B cell (primary cell): ENCODE data around the gene NFASC. TPM values are rescaled to one million over a fixed set of nuclear protein-coding genes. Genes with fewer than 3 reads are reported as not detected.

Experiments used
- ATAC-seq: fragments of 200-7000 bp; cut with Tn5 transposase; one replicate; pipeline ENCODE4 v1.10.0; 2021; ENCODE audit warnings: low read depth, mild to moderate bottlenecking, moderate number of reproducible peaks, moderate library complexity
- CTCF ChIA-PET: fragments of 350-600 bp; sonication (Branson Sonifier 250); formaldehyde crosslinking; loops from one replicate; lab custom pipeline; 2021; ENCODE audit warnings: antibody characterized with exemption, inconsistent platforms; lab: Charles Lee
- POLR2A ChIA-PET: fragments of 350-600 bp; sonication (Branson Sonifier 250); formaldehyde crosslinking; loops from one replicate; lab custom pipeline; 2021; ENCODE audit warnings: antibody characterized with exemption; lab: Charles Lee
- DNase-seq: peaks from one replicate; pipeline ENCODE4 v3.0.0; 2013
- H2AFZ ChIP-seq: 2 replicates; pipeline ENCODE4 v1.6.1; 2012; ENCODE audit warnings: mild to moderate bottlenecking, low read depth, low read length; ENCODE audit not compliant: insufficient read depth, poor library complexity, severe bottlenecking
- H3K27ac ChIP-seq, 2 donors: 1 replicate in 1 of 2; 2 replicates in 1 of 2; pipeline ENCODE4 v1.5.1; 2012 to 2013; ENCODE audit warnings: low read length in 2 of 2, mild to moderate bottlenecking in 2 of 2, moderate library complexity in 1 of 2
- H3K27me3 ChIP-seq, 4 experiments: fragments of 200-600 bp in 1 of 4; sonication (generic) in 1 of 4; replicated peaks in 1 of 4; 1 replicate in 2 of 4; 2 replicates in 2 of 4; pipeline versions ENCODE4 v1.6.1 to v1.7.0; 2013 to 2016; ENCODE audit warnings: low read length in 3 of 4, mild to moderate bottlenecking in 2 of 4, mixed read lengths in 1 of 4, moderate library complexity in 1 of 4; ENCODE audit not compliant: insufficient read depth in 4 of 4, control insufficient read depth in 3 of 4; ENCODE audit errors: control extremely low read depth in 1 of 4
- H3K36me3 ChIP-seq, 2 experiments: replicated peaks in 1 of 2; 1 replicate in 1 of 2; 2 replicates in 1 of 2; pipeline versions ENCODE4 v1.6.1 to v1.7.1; 2013; ENCODE audit warnings: low read length in 1 of 2; ENCODE audit not compliant: insufficient read depth in 2 of 2, control insufficient read depth in 1 of 2; ENCODE audit errors: control extremely low read depth in 1 of 2, extremely low read depth in 1 of 2
- H3K4me1 ChIP-seq, 2 donors: fragments of 200-600 bp in 1 of 2; sonication (generic) in 1 of 2; 1 replicate in 1 of 2; 2 replicates in 1 of 2; pipeline versions ENCODE4 v1.5.1 to v1.6.1; 2013 to 2017; ENCODE audit warnings: low read length in 2 of 2; ENCODE audit not compliant: control insufficient read depth in 2 of 2, insufficient read depth in 2 of 2
- H3K4me2 ChIP-seq: replicated peaks from 2 replicates; pipeline ENCODE3; 2012; ENCODE audit warnings: mild to moderate bottlenecking, low read depth, low read length; ENCODE audit not compliant: poor library complexity, severe bottlenecking
- H3K4me3 ChIP-seq, 5 experiments: fragments of 200-600 bp in 1 of 5; sonication (generic) in 1 of 5; 1 replicate in 3 of 5; 2 replicates in 2 of 5; pipeline versions ENCODE4 v1.5.1 to v1.7.0; 2011 to 2016; ENCODE audit warnings: low read length in 4 of 5, mild to moderate bottlenecking in 4 of 5, low read depth in 2 of 5, control low read depth in 1 of 5, moderate library complexity in 1 of 5; ENCODE audit not compliant: insufficient read depth in 1 of 5; ENCODE audit errors: control extremely low read depth in 1 of 5, extremely low read depth in 1 of 5
- H3K79me2 ChIP-seq: fragments of 200-600 bp; sonication (generic); one replicate; pipeline ENCODE4 v1.6.0; 2016; ENCODE audit warnings: low read length; ENCODE audit not compliant: control insufficient read depth, insufficient read depth
- H3K9ac ChIP-seq: fragments of 200-600 bp; sonication (generic); 2 replicates; pipeline ENCODE4 v1.6.1; 2017; ENCODE audit warnings: mild to moderate bottlenecking, low read length, moderate library complexity
- H3K9me3 ChIP-seq, 3 donors: one replicate each; pipeline versions ENCODE4 v1.6.1 to v1.7.1; 2013; ENCODE audit warnings: low read length in 2 of 3; ENCODE audit not compliant: control insufficient read depth in 2 of 3, insufficient read depth in 1 of 3; ENCODE audit errors: control extremely low read depth in 1 of 3
- H4K20me1 ChIP-seq: 2 replicates; pipeline ENCODE4 v1.6.0; 2012; ENCODE audit warnings: mild to moderate bottlenecking, low read length; ENCODE audit not compliant: insufficient read depth, control insufficient read depth, poor library complexity, severe bottlenecking
- H3K27ac Mint-ChIP-seq: one replicate; pipeline ENCODE4 v1.8.0; 2021; ENCODE audit warnings: mixed read lengths
- H3K27me3 Mint-ChIP-seq: one replicate; pipeline ENCODE4 v1.8.0; 2021; ENCODE audit warnings: mixed read lengths
- H3K4me1 Mint-ChIP-seq: one replicate; pipeline ENCODE4 v1.8.0; 2021; ENCODE audit warnings: mixed read lengths
- H3K4me3 Mint-ChIP-seq: one replicate; pipeline ENCODE4 v1.8.0; 2021; ENCODE audit warnings: mixed read lengths
- H3K9me3 Mint-ChIP-seq: one replicate; pipeline ENCODE4 v1.8.0; 2022; ENCODE audit warnings: mixed read lengths; ENCODE audit not compliant: insufficient read depth
- EZH2 ChIP-seq: IDR thresholded peaks from 2 replicates; pipeline ENCODE4 v1.6.1; 2012; ENCODE audit warnings: borderline replicate concordance, low read depth, mild to moderate bottlenecking, moderate library complexity, low read length; ENCODE audit not compliant: insufficient read depth, poor library complexity, severe bottlenecking
- WGBS: methylation state at CpG from one replicate; pipeline ENCODE4 v1.1.5; 2013; ENCODE audit warnings: missing lambda C conversion rate; ENCODE audit not compliant: insufficient coverage; 5-methylcytosine and 5-hydroxymethylcytosine counted together
- intact Hi-C: fragments of 100-400 bp; cut with micrococcal nuclease; formaldehyde crosslinking; loops from one replicate; pipeline ENCODE4 v1.10.0; 2022
- polyA plus RNA-seq: library from polyadenylated mRNA; depleted of rRNA; stranded (reverse); fragments of >200 nt; gene quantifications from 2 replicates; pipeline ENCODE4 v1.2.3, GENCODE V29; 2012
- total RNA-seq, 2 donors: library from RNA; stranded (reverse); fragments of 120-200 nt in 1 of 2; gene quantifications; 1 replicate in 1 of 2; 2 replicates in 1 of 2; pipeline versions ENCODE4 v1.2.3 to v1.2.4, GENCODE V29; 2013 to 2022
- TF ChIP-seq, protein P1 (sequence below): fragments of 200-600 bp; IDR thresholded peaks from one replicate; pipeline ENCODE4 v1.8.0; 2022; ENCODE audit warnings: antibody characterized with exemption, mild to moderate bottlenecking

The NFASC gene
- total and polyA plus RNA-seq, 2 donors (not counting 1 experiment from before 2014, with no cell fraction given), result 0.06 to 0.39 TPM

DNA sequence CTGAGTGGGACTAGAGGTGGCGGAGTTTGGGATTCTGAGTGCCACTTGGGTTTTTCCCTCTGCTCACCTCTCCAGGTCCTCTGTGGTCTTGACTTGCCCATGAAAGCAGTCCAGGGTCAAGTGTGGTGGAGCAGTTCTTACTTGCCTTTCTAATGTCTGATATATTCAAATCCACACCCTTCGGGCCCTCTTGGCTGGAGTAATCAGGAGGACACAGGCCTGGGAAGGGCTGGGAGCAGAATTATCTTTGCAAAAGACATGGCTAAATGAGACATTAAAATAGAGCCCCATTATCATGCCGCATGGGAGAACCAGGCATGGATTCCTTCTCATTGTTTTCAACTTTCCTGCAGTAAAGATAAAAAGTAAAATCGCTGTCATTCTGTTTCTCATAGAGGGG is 74.0 kb downstream of the NFASC start:
- no peak for ATAC-seq
- Histone ChIP-seq H3K27ac (no peak overlapping the region), H3K27me3 (peaks cover 0 to 17% (median 2%) of the 10 kb centered on the region in 4 experiments), H3K9ac (no peak overlapping the region), H4K20me1 (no peaks in the 10 kb centered on the region), H3K36me3 (no peaks in the 10 kb centered on the region), H3K4me3 (no peak overlapping the region), H3K4me1 (peaks cover 0 to 7% of the 10 kb centered on the region in 2 donors), H3K4me2 (no peak overlapping the region), H3K9me3 (no peaks in the 10 kb centered on the region), H3K79me2 (no peaks in the 10 kb centered on the region), H2AFZ (no peak overlapping the region)
- H3K9me3 Mint-ChIP-seq, result no peaks in the 10 kb centered on the region
- peaks cover 3% of the 10 kb centered on the region for H3K4me1 Mint-ChIP-seq
- peaks cover 7% of the 10 kb centered on the region for H3K27me3 Mint-ChIP-seq
- POLR2A ChIA-PET, result no interaction called here
- TF ChIP-seq EZH2, result no peak
- TF ChIP-seq, protein P1, sequence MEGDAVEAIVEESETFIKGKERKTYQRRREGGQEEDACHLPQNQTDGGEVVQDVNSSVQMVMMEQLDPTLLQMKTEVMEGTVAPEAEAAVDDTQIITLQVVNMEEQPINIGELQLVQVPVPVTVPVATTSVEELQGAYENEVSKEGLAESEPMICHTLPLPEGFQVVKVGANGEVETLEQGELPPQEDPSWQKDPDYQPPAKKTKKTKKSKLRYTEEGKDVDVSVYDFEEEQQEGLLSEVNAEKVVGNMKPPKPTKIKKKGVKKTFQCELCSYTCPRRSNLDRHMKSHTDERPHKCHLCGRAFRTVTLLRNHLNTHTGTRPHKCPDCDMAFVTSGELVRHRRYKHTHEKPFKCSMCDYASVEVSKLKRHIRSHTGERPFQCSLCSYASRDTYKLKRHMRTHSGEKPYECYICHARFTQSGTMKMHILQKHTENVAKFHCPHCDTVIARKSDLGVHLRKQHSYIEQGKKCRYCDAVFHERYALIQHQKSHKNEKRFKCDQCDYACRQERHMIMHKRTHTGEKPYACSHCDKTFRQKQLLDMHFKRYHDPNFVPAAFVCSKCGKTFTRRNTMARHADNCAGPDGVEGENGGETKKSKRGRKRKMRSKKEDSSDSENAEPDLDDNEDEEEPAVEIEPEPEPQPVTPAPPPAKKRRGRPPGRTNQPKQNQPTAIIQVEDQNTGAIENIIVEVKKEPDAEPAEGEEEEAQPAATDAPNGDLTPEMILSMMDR, result no peak
- WGBS, result no CpG with 5 or more reads among the region's 4 CpGs
- intact Hi-C loops, result no loop called here
- no peak overlapping the region for H3K27ac Mint-ChIP-seq
- no peak for DNase-seq
- CTCF ChIA-PET, result no interaction called here
- H3K4me3 Mint-ChIP-seq, result no peak overlapping the region

- Histone ChIP-seq H3K36me3 (no peaks in the 10 kb centered on the region), H2AFZ (no peak overlapping the region), H3K4me3 (no peak overlapping the region), H3K4me1 (peaks cover 0 to 7% of the 10 kb centered on the region in 2 donors), H3K9ac (no peak overlapping the region), H3K79me2 (no peaks in the 10 kb centered on the region), H3K27ac (no peak overlapping the region), H3K4me2 (no peak overlapping the region), H3K9me3 (no peaks in the 10 kb centered on the region), H3K27me3 (peaks cover 0 to 15% (median 2%) of the 10 kb centered on the region in 4 experiments), H4K20me1 (no peaks in the 10 kb centered on the region)
- DNase-seq (no peak), ATAC-seq (no peak)
- H3K4me3 Mint-ChIP-seq, result no peak overlapping the region
- intact Hi-C loops, result no loop called here
- ChIA-PET CTCF (interaction anchor here (0.8 kb wide), 1 partner anchor 28 kb away, joined by 3 read pairs; no protein-coding TSS in a partner anchor), POLR2A (no interaction called here)
- no peaks in the 10 kb centered on the region for H3K9me3 Mint-ChIP-seq
- H3K27me3 Mint-ChIP-seq, result peaks cover 7% of the 10 kb centered on the region
- no peak for TF ChIP-seq EZH2
- TF ChIP-seq, protein P1, result no peak
- WGBS, result 42% methylated on average over 2 of the region's 4 CpGs
- no peak overlapping the region for H3K27ac Mint-ChIP-seq
- peaks cover 6% of the 10 kb centered on the region for H3K4me1 Mint-ChIP-seq
Measured at GRCh38 chr1:204945565-204945977, 74.9 kb downstream of the NFASC start.
